HL-60 (cell line): ENCODE measurements around the gene ABCA8.
A peak's percentile ranks its signal among the peaks of the same experiment; 100 is the strongest.

Experiments used
- DNase-seq, 2 experiments: peaks; one replicate each; pipeline ENCODE4 v3.0.0-alpha.2; 2010 to 2020; ENCODE audit warnings: low read depth in 1 of 2, low spot score in 1 of 2
- H3K27ac ChIP-seq: fragments of 250-450 bp; sonication (Bioruptor Pico); replicated peaks from 2 replicates; pipeline ENCODE4 v1.5.1; 2020; ENCODE audit warnings: mild to moderate bottlenecking, moderate library complexity
- H3K27me3 ChIP-seq: fragments of 250-450 bp; sonication (Bioruptor Pico); 2 replicates; pipeline ENCODE4 v1.5.1; 2021; ENCODE audit warnings: mild to moderate bottlenecking, moderate library complexity; ENCODE audit not compliant: insufficient read depth, poor library complexity, severe bottlenecking
- H3K4me3 ChIP-seq: replicated peaks from 2 replicates; pipeline ENCODE4 v1.5.1; 2011; ENCODE audit warnings: mild to moderate bottlenecking, control low read depth, low read length; ENCODE audit not compliant: insufficient read depth
- GABPA ChIP-seq: IDR thresholded peaks from 2 replicates; pipeline ENCODE4 v1.6.1; 2012; ENCODE audit warnings: low read depth
- POLR2AphosphoS5 ChIP-seq: IDR thresholded peaks from 2 replicates; pipeline ENCODE4 v1.6.1; 2012; ENCODE audit warnings: low read depth
- SPI1 ChIP-seq: IDR thresholded peaks from 2 replicates; pipeline ENCODE4 v1.6.1; 2012; ENCODE audit warnings: low read depth, mild to moderate bottlenecking, borderline replicate concordance
- TF ChIP-seq, protein P1 (sequence below): IDR thresholded peaks from 2 replicates; pipeline ENCODE4 v1.6.1; 2012; ENCODE audit warnings: low read depth; ENCODE audit not compliant: insufficient replicate concordance
- TF ChIP-seq, protein P2 (sequence below): IDR thresholded peaks from one replicate; pipeline ENCODE4 v1.5.1; 2011; ENCODE audit warnings: low read length, control low read depth, inconsistent platforms; ENCODE audit not compliant: insufficient read depth

Gene ABCA8

GRCh38 chr17:68924793-68925720, 30.1 kb downstream of the ABCA8 start:
- no peak for DNase-seq
- Histone ChIP-seq H3K4me3 (no peak overlapping the region), H3K27me3 (no peaks in the 10 kb centered on the region), H3K27ac (no peak overlapping the region)
- TF ChIP-seq GABPA: no peak
- TF ChIP-seq, protein P1, sequence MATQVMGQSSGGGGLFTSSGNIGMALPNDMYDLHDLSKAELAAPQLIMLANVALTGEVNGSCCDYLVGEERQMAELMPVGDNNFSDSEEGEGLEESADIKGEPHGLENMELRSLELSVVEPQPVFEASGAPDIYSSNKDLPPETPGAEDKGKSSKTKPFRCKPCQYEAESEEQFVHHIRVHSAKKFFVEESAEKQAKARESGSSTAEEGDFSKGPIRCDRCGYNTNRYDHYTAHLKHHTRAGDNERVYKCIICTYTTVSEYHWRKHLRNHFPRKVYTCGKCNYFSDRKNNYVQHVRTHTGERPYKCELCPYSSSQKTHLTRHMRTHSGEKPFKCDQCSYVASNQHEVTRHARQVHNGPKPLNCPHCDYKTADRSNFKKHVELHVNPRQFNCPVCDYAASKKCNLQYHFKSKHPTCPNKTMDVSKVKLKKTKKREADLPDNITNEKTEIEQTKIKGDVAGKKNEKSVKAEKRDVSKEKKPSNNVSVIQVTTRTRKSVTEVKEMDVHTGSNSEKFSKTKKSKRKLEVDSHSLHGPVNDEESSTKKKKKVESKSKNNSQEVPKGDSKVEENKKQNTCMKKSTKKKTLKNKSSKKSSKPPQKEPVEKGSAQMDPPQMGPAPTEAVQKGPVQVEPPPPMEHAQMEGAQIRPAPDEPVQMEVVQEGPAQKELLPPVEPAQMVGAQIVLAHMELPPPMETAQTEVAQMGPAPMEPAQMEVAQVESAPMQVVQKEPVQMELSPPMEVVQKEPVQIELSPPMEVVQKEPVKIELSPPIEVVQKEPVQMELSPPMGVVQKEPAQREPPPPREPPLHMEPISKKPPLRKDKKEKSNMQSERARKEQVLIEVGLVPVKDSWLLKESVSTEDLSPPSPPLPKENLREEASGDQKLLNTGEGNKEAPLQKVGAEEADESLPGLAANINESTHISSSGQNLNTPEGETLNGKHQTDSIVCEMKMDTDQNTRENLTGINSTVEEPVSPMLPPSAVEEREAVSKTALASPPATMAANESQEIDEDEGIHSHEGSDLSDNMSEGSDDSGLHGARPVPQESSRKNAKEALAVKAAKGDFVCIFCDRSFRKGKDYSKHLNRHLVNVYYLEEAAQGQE: no peak
- no peak for TF ChIP-seq POLR2AphosphoS5
- TF ChIP-seq, protein P2, sequence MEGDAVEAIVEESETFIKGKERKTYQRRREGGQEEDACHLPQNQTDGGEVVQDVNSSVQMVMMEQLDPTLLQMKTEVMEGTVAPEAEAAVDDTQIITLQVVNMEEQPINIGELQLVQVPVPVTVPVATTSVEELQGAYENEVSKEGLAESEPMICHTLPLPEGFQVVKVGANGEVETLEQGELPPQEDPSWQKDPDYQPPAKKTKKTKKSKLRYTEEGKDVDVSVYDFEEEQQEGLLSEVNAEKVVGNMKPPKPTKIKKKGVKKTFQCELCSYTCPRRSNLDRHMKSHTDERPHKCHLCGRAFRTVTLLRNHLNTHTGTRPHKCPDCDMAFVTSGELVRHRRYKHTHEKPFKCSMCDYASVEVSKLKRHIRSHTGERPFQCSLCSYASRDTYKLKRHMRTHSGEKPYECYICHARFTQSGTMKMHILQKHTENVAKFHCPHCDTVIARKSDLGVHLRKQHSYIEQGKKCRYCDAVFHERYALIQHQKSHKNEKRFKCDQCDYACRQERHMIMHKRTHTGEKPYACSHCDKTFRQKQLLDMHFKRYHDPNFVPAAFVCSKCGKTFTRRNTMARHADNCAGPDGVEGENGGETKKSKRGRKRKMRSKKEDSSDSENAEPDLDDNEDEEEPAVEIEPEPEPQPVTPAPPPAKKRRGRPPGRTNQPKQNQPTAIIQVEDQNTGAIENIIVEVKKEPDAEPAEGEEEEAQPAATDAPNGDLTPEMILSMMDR: no peak
- no peak for TF ChIP-seq SPI1

DNA sequence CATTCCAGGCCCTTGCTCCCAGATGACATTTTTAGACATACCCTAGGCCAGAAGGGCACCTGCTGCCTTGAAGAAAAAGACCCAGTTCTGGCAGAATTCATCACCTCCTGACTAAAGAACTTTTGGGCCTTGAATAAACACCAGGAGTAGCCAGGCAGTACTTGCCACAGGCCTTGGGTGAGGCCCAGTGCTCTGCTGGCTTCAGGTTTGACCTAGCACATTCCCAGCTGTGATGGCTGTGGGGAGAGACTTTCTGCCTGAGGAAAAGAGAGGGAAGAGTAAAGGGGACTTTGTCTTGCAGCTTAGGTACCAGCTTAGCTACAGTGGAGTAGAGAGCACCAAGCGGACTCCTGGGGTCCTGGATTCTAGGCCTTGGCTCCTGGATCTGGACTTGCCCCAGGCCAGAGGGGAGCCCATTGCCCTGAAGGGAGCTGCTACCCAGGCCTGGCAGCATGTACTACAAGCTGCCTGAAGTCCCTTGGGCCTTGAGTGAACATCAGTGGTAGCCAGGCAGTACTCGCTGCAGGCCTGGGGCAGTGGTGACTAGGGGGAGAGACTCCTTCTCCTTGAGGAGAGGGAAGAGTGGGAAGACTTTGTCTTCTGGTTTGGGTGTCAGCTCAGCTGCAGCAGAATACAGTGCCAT, 44.3 kb downstream of the ABCA8 start:
- TF ChIP-seq GABPA (no peak), SPI1 (no peak), POLR2AphosphoS5 (no peak)
- TF ChIP-seq, protein P1: no peak
- TF ChIP-seq, protein P2: no peak
- H3K27me3 ChIP-seq: no peaks in the 10 kb centered on the region
- DNase-seq: no peak
- no peak overlapping the region for H3K27ac ChIP-seq
- no peak overlapping the region for H3K4me3 ChIP-seq

GRCh38 chr17:68910251-68910705, 44.9 kb downstream of the ABCA8 start:
- Histone ChIP-seq H3K4me3 (no peak overlapping the region), H3K27ac (peak overlapping the region; percentile 78), H3K27me3 (no peaks in the 10 kb centered on the region)
- no peak for TF ChIP-seq GABPA
- no peak for TF ChIP-seq POLR2AphosphoS5
- TF ChIP-seq, protein P1: no peak
- TF ChIP-seq, protein P2: no peak
- no peak for TF ChIP-seq SPI1
- peak in 1 of 2 experiments; percentile 4 for DNase-seq
